ENCODE measurements around the gene LRRC4C. TPM values are rescaled to one million over a fixed set of nuclear protein-coding genes. Genes with fewer than 3 reads are reported as not detected.

The LRRC4C gene
- total RNA-seq, 1 donor from 2014 or later, result 1.3 TPM

- Mint-ChIP-seq H3K27me3 (peaks cover 30% of the 10 kb centered on the region), H3K9me3 (ENCODE audit: low read depth) (no peaks in the 10 kb centered on the region), H3K4me1 (ENCODE audit: low read depth) (peaks cover 11% of the 10 kb centered on the region), H3K4me3 (ENCODE audit: low read depth) (peak overlapping the region; percentile 84), H3K36me3 (ENCODE audit: insufficient read depth) (no peaks in the 10 kb centered on the region), H3K27ac (peak overlapping the region; percentile 79)
- peak; percentile 58 for DNase-seq (ENCODE audit: low spot score, unreplicated experiment)
- peak; percentile 95 for TF ChIP-seq CTCF (IDR thresholded peaks at IDR 0.05; ENCODE audit: unreplicated experiment)
These were observed 1165.7 kb downstream of the LRRC4C start for GRCh38 chr11:40293655-40294348.

GRCh38 chr11:40292721-40293508, 1166.5 kb downstream of the LRRC4C start:
- TF ChIP-seq CTCF (IDR thresholded peaks at IDR 0.05; ENCODE audit: unreplicated experiment), result no peak
- peak overlapping the region; percentile 84 for H3K4me3 Mint-ChIP-seq (ENCODE audit: low read depth)
- peak; percentile 11 for DNase-seq (ENCODE audit: low spot score, unreplicated experiment)
- H3K9me3 Mint-ChIP-seq (ENCODE audit: low read depth), result no peaks in the 10 kb centered on the region
- H3K4me1 Mint-ChIP-seq (ENCODE audit: low read depth), result peaks cover 11% of the 10 kb centered on the region
- H3K27me3 Mint-ChIP-seq, result peaks cover 30% of the 10 kb centered on the region
- H3K27ac Mint-ChIP-seq, result peak overlapping the region; percentile 79
- H3K36me3 Mint-ChIP-seq (ENCODE audit: insufficient read depth), result no peaks in the 10 kb centered on the region

GRCh38 chr11:40291741-40292140, 1167.7 kb downstream of the LRRC4C start:
- Mint-ChIP-seq H3K27me3 (peaks cover 30% of the 10 kb centered on the region), H3K9me3 (ENCODE audit: low read depth) (no peaks in the 10 kb centered on the region), H3K4me1 (ENCODE audit: low read depth) (peaks cover 11% of the 10 kb centered on the region), H3K4me3 (ENCODE audit: low read depth) (peak overlapping the region; percentile 6), H3K27ac (no peak overlapping the region), H3K36me3 (ENCODE audit: insufficient read depth) (no peaks in the 10 kb centered on the region)
- no peak for TF ChIP-seq CTCF (IDR thresholded peaks at IDR 0.05; ENCODE audit: unreplicated experiment)
- DNase-seq (ENCODE audit: low spot score, unreplicated experiment), result no peak

GRCh38 chr11:40291329-40291728, 1168.1 kb downstream of the LRRC4C start:
- H3K27ac Mint-ChIP-seq, result no peak overlapping the region

More at GRCh38 chr11:40291329-40291728, 1168.1 kb downstream of the LRRC4C start:
- H3K9me3 Mint-ChIP-seq (ENCODE audit: low read depth), result no peaks in the 10 kb centered on the region
- DNase-seq (ENCODE audit: low spot score, unreplicated experiment), result no peak
- H3K27me3 Mint-ChIP-seq, result peaks cover 30% of the 10 kb centered on the region
- H3K4me3 Mint-ChIP-seq (ENCODE audit: low read depth), result peak overlapping the region; percentile 6
- TF ChIP-seq CTCF (IDR thresholded peaks at IDR 0.05; ENCODE audit: unreplicated experiment), result no peak
- H3K4me1 Mint-ChIP-seq (ENCODE audit: low read depth), result peaks cover 11% of the 10 kb centered on the region
- no peaks in the 10 kb centered on the region for H3K36me3 Mint-ChIP-seq (ENCODE audit: insufficient read depth)

All from progenitor cell of endocrine pancreas (in vitro differentiated cells).